Muscle of back (tissue), 11 donors: Measurements from ENCODE around the gene ITGA4. TPM values are rescaled to one million over a fixed set of nuclear protein-coding genes. Genes with fewer than 3 reads are reported as not detected.

ENCODE experiments used
- DNase-seq, 3 donors: peaks; one replicate each; pipeline versions ENCODE4 v3.0.0 to v3.0.0-alpha.2; 2013
- polyA plus RNA-seq, 10 donors: library from polyadenylated mRNA; unstranded; fragments of 120-200 nt; gene quantifications; one replicate each; pipeline ENCODE4 v1.2.1, GENCODE V29; 2013; ENCODE audit not compliant: insufficient read length in 10 of 10

Gene ITGA4
- polyA plus RNA-seq, 10 donors = 15.5 to 33.5 (median 25.5) TPM

DNA sequence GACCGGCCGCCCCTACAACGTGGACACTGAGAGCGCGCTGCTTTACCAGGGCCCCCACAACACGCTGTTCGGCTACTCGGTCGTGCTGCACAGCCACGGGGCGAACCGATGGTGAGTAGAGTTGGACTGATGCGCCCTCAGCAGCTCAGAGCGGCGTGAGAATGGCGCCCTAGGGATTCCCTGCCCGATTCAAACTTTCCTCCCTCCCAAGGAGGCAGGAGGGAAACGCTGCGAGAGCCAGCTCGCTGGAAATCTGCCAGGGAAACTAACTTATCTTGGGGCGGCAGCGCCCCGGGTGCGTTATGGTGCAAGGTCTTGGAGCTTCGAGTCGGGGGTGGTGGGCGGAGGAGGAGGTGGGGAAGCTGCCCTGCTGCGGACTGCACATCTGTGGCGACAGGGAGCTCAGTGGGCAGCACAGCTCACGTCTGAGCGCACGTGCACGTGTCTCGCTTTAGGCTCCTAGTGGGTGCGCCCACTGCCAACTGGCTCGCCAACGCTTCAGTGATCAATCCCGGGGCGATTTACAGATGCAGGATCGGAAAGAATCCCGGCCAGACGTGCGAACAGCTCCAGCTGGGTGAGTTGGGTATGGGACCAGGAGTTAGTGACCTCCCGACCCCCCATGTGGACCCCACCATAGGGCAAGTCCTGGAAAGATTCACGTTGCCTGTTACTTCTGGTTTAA is 697 bp downstream of the ITGA4 start:
- peak; percentile 23 to 73 (median 37) for DNase-seq

DNA sequence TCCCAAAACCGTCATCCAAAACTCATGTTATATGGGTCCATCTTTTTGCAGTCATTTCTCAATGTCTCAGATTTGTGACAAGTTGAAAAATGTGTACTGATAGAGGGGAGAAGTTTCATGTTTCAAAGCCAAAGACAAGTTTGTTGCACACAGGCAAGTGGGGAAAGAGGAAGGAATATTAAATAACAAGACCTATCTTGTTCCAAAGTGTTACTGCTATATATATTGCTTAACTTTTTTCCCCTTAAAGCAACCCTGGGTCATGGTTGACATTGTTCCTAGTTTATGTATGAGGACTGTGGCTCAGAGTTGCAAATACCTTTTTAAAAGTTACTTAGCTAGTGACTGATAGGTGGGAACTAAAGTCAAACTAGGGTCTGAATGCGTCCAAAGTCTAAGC is 1.7 kb downstream of the ITGA4 start:
- DNase-seq = no peak

DNA sequence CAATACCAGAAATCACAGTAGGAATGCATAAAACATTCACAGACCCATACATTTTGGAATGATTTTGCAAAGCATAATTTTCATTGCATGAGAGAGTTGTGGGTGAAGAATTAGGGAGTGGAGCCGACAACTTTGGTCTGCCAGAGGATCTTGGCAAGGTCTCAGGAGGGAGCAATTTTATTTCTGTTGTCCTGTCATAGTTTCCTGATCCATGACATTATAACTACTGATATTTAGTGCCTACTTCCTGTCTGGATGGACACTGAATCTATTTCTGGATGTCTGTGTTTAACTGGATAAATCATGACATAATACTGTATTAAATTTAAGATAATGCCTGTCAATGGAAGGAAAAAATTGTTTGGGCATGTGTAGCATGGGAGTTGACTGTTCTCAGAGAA is 2.4 kb downstream of the ITGA4 start:
- DNase-seq = peak in 1 of 3 donors; percentile 11

DNA sequence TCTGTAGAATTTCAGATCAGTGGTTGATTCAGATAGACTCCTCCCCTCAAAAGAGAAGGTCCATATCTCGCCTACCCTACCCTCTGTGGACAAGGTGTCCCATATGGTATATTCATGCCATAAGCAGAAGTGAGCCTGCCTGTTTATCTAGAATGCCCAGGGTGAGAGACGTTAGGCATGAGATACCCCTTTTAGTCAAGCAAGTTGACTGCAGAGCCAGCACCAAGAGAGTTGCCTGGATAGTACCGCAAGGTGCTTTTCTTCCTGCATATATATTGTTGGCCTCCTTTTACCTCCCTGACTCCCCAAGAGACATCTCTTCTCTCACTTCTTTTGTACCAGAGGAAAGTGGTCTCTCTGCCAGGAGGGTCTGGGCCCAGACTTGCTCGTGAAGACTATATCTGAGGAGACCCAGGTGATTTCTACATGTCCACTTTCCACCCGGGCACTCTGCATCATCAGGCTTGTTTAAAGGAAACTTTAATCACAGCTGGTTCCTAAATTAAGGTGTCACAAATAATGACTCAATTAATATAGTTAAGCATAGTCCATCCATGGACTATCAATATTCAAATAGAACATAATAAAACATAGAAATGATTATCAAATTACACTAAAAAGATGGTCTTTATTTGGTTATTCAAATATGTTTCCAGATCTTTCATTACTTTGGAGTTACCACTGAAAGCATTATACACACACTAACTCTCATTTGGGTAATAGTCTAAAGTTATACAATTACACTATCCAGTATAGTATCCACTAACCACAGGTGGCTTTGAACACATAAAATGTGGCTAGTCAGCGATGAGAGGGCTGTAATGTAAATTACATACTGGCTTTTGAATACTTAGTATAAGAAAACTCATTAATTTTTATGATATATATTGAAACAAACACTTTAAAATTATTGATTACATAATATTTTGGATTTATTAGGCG is 4.1 kb downstream of the ITGA4 start:
- DNase-seq = no peak

DNA sequence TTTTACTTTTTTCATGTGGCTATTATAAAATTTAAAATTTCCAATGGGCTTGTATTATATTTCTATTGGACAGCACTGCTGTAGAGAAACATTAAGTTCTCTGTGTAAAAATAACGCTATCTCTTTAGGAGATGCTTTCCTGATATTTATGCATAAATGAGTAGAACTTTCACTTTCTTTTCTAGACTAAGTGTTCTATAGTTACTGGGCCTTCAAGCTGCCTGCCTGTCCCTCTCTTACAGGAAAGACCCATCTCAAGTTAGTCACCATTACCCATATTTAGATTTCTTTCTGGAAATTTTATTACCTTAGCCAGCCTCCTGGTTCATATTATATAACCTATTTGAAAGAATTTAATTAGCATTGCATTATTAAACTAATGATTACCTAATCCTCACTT is 4.8 kb downstream of the ITGA4 start:
- no peak for DNase-seq

DNA sequence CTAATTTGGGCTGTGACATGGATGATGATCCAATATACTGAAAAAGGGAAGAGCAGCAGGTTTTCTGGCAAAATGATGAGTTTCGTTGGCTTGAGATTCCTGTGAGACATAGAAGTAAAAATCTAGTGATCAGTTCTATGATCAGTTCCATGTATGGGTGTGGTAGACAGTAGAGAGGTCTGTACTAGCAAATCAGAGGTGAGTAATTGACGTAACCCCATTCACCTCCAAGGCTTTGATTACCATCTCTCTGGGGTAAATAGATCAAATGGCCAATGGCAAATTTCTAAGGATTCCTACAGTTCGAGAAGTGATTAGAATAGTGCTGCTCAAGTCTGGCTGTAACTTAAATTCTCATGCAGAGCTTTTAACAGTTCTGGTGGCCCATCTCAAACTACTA is 6.4 kb downstream of the ITGA4 start:
- DNase-seq = no peak

DNA sequence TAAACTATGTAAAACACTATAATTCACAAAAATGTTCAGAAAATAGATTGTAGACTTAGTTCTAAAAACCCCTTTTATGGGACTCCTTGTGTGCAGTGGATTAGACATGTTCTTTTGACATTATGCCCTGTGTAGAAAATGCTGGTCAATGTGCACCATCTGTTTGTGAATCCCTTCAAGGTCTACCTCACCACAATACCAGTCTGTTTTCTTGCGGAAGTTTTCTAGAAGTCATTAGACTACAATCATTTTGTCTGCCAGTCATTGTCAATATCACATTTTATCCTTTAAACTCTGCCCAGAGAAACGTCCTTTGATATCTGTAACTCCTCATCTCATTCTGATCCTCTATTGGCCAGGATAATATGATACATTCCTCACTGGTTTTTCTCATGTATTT is 7.8 kb downstream of the ITGA4 start:
- no peak for DNase-seq

DNA sequence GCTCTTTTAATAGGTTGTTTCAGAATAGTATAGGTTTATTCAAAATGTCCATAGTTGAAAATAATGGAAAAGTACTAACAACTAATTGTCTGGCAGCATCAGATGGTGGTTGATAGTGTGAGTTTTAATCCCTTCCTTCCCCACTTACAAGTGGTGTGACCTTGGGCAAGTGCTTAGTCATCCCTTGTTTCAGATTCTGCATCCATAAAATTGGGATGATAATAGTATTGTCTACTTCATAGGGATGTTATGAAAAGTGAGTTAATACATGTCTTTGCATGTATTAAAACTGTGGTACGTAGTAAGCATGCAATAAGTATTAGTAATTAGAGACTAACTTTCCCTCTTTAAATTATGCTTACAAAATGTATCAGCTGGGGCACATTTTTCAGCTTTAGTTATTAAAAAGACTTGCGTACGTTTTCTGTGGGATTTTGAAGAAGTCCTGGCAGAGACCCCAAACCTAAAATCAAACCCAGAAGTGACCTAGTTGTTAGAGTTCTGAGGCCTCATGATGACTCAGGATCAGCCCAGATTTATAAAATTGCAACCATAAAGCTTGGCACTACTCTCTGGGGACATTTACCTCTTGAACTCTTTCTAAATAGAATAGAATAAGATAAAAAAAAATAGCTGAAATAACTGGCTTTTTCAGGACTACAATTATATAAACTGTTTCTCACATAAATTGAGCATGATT is 8.6 kb downstream of the ITGA4 start:
- peak in 2 of 3 donors; percentile 30 to 65 for DNase-seq

DNA sequence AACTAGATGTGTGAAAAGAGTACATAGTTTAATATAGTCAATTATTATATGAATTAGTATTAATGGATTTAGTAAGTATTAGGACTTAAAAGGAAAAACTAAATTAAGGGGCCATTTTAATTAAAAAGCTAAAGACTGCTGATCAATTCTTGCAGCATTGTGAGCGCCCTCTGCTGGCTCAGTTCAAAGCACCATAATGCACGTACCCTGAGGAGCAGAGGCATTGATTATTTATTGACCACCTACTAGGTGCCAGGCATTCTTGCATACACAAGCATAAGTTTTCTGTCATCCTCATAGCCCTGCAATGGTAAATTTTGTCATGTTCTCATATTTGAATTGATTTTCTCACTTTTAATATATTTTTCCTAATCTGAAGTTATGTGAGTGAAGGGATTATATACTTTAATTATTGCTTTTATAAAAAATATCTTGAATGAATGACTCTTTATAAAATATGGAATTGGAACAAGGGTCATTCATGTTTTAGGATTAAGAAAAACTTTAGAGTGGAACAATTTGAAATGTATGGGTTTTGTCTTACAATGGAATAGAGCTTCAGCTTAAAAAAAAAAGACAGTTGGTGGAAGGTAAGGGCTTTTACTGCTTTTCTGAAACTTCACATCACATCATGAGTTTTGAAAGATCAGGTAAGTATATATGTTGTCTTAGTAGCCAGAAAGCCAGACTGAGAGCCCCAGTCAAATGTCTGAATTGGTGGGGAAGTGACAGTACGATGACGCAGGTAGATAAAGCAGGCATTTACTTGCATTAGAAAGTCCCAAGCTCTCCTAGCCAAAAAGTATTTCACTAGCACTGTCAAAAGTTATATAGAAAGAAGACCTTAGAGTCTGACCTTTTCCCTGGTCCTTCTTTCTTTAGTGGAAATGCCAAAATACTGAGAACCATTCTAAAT is 9.7 kb downstream of the ITGA4 start:
- DNase-seq = peak; percentile 28 to 53 (median 41)

DNA sequence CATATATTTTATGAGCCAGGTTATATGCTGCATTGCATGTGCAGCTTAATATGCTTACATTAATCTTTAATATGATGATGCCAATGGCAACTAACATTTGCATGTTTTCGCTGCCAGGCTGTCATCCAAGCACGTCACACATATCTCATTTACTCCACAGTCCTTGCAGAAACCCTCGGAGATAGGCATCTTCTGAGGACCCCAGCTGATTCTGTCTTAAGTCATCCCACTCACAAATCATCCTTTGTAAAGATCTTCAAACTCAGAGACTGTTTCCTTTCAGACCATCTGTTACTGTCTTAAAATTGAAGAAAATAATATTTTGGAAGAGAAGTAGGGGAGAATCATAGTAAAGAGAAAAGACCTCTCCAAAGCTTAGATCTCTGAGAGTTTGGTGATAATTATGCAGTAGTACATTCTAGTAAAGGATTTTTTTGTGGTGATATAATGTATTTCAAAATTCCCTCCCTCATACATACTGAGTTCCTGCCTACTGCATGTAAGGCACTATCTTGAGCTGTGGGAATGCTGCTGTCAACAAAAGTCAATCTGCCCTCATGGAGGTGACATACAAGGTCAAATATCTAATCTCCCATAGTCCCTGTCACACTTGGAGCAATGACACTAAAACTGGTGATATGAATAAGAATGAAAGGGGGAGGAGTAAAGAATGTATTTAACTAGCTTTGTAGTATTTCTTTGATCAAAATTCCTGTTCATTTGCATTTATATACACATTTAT is 11.0 kb downstream of the ITGA4 start:
- no peak for DNase-seq

DNA sequence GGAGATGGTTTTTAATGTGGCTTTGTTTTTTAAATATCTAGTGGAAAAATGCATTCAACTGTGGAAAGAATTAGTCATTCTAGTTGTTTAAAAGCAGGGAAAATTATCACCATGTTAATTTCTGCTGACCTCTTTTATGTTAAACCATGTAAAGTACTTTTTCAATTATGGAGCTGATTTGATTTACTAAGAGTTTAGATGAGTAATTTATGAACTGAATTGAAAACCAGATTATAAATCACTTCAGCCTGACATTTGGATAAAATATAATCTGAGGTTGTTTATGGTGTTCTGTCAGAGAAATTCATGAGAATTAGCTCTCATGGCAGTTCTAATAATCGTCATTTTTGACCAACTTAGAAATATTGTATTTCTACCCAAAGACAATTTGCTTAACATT is 11.6 kb downstream of the ITGA4 start:
- DNase-seq = no peak

DNA sequence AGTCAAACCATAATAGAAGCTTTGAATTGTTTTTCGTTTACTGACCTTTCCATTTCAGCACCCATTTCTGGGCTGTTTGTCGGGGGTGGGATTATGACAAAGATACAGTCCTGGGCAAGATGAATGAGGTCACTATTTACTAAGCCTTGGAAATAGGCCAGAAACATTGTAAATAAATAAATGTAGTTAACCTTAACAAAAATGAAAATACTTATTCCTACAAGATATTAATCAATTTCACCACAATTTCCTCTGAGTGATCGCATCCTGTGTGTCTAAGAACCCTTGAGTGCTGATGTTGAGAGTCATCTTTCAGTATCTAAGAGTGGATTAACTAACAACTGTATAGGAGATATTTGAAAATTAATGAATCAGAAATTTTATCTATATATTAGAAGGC is 14.0 kb downstream of the ITGA4 start:
- DNase-seq = no peak

DNA sequence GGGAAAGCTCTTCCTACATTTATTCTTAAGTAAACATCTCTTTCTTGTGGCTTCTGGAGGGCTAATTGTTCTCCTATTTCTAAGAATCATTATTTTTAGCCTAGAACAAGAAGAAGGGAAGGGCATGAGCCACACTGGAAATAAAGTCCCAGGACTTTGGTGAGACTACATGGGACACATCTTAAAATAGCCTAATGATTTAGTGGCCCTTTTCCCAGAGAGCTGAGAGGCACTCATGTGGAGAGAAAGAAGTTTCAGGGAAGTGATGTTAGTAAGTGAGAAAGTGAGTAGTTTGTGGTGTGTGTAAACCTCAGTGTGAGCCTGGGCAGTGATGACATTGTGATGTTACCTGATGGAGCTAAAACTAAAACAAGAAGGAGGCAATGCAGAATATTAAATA is 14.6 kb downstream of the ITGA4 start:
- DNase-seq = no peak

DNA sequence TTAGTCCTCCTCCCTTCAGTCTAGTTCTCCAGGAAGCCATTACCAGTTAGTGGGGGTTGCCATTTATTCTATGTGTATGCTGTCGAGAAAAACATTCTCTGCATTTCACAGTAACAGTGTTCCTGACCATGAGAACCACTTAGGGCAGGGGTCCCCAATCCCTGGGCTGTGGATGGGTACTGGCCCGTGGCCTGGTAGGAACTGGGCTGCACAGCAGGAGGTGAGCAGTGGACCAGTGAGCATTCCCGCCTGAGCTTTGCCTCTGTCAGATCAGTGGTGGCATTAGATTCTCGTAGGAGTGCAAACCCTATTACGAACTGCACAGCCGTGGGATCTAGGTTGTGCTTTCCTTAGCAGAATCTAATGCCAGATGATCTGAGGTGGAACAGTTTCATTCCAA is 15.8 kb downstream of the ITGA4 start:
- DNase-seq = no peak

DNA sequence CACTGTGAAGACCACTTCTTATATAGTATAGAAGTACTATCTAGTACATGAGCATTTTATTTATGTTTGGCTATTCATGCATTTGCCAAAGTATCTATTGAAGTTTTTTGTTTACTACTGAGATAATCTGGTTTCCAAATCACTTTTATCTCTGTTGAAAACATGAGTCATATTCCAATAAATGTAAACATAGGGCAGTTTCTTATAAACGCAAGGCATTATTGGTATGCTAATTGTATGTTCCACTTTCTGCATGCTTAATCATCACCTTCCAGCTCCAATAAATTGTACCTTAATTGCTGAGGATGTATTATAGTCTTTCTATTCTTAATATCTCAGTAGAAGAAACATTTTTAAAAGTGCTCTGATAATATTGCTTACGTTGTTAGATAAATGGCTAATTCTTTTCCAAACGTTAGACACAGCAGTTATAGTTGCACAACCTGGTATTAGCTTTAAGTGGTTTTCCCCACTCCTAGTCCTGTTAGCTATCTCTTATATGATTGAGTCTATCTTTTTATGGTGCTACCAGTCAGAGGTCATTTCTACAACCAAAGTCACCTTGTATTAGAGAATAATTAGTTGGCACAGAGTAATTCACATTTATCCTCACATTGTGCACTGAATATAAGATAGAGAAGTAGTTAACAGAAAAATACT is 17.2 kb downstream of the ITGA4 start:
- no peak for DNase-seq

DNA sequence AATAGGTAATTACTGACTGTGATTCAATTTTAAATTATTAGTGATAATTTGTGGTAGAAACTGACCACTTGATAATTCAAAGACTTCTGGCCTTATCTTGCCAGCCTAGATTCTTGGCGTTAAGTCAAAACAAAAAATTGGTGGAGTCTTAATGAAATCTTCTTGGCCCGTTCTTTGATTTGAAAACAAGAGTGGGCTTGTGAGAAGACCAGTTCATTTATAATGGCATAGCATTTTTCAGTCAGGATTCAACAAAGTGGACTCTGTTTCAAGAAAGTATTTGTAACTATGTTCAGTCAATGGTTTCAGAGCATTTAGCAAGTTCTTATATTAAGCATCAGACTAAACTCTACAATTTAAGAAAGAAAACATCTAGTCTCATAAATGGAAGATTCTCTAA is 26.0 kb downstream of the ITGA4 start:
- no peak for DNase-seq

DNA sequence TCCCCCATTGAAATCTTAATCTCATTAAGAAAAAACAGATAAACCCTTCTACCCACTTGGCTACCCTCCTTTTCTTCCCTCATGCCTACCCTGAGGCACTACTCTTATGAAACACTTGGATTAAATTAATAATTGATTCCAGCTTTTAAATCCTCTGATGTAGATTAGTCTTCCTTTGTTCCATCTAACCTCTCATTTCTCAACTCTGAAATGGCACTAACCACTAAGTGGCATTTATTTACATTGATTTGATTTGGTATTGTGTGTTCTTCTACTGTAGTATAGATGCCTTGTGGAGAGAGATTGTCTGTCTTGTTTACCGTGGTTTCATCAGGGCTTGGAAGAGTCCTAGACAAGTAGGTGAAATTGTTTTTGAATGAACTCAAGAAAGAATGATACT is 26.7 kb downstream of the ITGA4 start:
- no peak for DNase-seq

DNA sequence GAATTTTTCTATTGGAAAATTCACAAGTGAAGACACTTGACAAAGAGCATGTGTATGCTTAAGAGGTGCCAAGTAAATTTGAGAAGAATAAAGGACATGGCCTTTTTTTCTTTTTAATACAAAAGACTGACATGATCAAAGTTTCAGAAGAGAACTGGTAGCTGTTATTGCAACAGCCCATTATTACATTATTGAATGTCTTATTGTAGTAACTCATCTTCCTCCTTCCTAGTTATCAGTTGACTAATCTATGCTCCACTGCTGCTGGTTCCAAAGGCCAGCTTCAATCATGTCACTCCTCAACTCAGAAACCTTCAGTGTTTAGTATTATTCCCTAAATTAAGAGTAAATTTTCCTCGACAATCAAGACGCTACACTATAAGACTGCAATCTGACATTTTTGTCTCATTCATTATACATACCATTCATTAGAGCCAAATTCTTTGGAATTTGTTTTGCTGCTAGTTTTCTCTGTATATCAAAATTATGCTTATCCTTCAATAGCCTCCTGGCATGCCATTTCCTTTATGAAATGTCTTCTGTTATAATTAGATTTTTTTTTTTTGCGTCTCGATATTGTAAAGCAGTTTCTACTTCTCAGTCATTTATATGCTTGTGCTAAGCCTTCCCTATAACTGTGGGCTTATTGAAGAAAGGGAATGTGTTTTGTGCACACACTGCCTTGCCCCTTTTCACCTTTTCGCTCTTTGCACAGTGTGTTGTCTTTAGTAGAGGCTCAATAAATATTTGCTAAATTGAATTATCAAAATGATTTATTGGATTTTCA is 27.9 kb downstream of the ITGA4 start:
- no peak for DNase-seq

DNA sequence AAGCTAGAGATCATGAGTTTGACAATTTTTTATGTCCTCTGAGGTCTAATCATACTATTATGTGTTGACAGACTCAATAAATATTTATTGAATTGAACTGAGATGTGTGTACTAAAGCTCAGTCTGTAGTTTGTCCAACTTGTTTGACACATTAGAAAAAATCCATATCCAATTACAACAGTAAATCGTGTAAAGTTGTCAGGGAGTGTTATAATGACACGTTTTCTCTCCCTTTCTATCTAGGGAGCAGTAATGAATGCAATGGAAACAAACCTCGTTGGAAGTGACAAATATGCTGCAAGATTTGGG is 28.4 kb downstream of the ITGA4 start:
- DNase-seq = no peak

DNA sequence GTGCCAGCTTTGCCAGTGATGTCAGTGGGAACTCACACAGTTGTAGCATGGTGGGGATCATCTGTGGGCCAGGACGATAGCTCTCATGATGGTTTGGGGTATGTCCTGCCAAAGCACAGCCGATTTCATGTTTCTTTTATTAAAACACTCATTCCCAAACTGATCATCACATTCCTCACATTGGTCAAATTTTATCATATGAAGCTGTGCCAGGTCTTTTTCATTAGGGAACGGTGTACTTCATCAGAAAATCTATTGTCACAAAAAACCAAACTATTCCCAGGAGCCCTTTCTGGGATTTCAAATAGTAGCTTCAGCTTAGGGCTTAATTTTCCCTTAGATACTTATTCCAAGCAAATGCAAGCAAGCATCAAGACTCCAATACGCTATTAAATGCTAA is 42.0 kb downstream of the ITGA4 start:
- no peak for DNase-seq
